MG63 (cell line): ENCODE measurements around the gene BCKDHB. TPM values are rescaled to one million over a fixed set of nuclear protein-coding genes. Genes with fewer than 3 reads are reported as not detected.
"Not testable (repeated sequence)": the region's sequence is repeated elsewhere in the genome, so short reads cannot be mapped to it uniquely, and the experiment has no call there.

Experiments used
- DNase-seq: peaks from one replicate; pipeline ENCODE4 v3.0.0-alpha.2; 2020
- H3K27me3 ChIP-seq: fragments of 250-450 bp; sonication (Bioruptor Pico); 2 replicates; pipeline ENCODE4 v1.5.1; 2020; ENCODE audit warnings: mild to moderate bottlenecking, moderate library complexity
- H3K36me3 ChIP-seq: fragments of 250-450 bp; sonication (Bioruptor Pico); 2 replicates; pipeline ENCODE4 v1.5.1; 2020; ENCODE audit warnings: mild to moderate bottlenecking, moderate library complexity
- H3K4me3 ChIP-seq: fragments of 250-450 bp; sonication (Bioruptor Pico); 2 replicates; pipeline ENCODE4 v1.5.1; 2020; ENCODE audit warnings: mild to moderate bottlenecking, moderate library complexity
- H3K9me3 ChIP-seq: fragments of 250-450 bp; sonication (Bioruptor Pico); 2 replicates; pipeline ENCODE4 v1.5.1; 2020; ENCODE audit warnings: mild to moderate bottlenecking, moderate library complexity
- total RNA-seq: library from RNA; depleted of rRNA; stranded (reverse); fragments of >200 nt; shearing (Covaris generic); gene quantifications from 2 replicates; pipeline ENCODE4 v1.2.3, GENCODE V29; 2014; ENCODE audit warnings: low replicate concordance; rRNA removed

The BCKDHB gene
- total RNA-seq = 14.9 and 21.0 TPM in 2 replicates

DNA sequence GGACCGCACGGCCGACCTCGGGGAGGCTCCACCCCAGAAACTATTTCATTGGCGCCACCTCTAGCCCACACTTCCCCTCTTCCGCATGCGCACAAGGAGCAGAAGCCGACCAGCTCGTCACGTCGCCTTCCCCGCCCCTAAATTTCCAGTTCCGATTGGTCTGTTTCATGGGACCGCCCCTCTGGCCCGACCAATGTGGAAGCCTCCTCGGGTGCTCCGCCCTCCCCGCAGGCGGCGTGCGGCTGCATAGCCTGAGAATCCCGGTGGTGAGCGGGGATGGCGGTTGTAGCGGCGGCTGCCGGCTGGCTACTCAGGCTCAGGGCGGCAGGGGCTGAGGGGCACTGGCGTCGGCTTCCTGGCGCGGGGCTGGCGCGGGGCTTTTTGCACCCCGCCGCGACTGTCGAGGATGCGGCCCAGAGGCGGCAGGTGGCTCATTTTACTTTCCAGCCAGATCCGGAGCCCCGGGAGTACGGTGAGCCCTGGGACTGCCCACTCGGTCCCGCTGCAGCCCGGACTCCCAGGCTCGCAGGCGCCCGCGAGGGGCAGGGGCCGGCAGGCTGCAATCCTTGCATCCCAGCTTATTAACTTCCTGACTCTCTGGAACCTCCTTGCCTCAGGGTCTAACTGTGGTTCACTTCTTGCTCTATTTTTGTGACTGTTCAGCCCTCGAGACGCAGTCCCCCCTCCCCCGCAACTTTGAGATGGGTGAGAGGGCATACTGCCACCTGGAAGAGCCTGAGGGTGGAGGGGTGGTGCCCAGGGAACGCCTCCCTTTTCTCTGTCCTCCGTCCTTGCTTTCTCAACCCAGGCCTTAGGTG lies at the start of gene BCKDHB:
BCKDHB (plus strand) TSS at position 254 of the 818 bp plus-strand sequence; CDS start at position 277, 23 bp downstream.
- Histone ChIP-seq H3K9me3 (no peaks in the 10 kb centered on the region), H3K36me3 (no peaks in the 10 kb centered on the region), H3K27me3 (peaks cover 2% of the 10 kb centered on the region; the same call in 1 of the 2 replicates), H3K4me3 (peak within 1 kb of the TSS; percentile 82)
- peak; percentile 98 for DNase-seq

- DNase-seq = no peak
- H3K9me3 ChIP-seq = no peaks in the 10 kb centered on the region
- no peak overlapping the region for H3K4me3 ChIP-seq
- no peaks in the 10 kb centered on the region for H3K27me3 ChIP-seq
- no peaks in the 10 kb centered on the region; the same call in 1 of the 2 replicates for H3K36me3 ChIP-seq
Observed at GRCh38 chr6:80060774-80061173, 45.7 kb upstream of the BCKDHB start.

GRCh38 chr6:80068146-80068545 lies 38.3 kb upstream of the BCKDHB start:
- not testable (repeated sequence) for DNase-seq, H3K9me3 ChIP-seq, H3K36me3 ChIP-seq, H3K27me3 ChIP-seq, H3K4me3 ChIP-seq

- not testable (repeated sequence) for DNase-seq, H3K36me3 ChIP-seq, H3K4me3 ChIP-seq, H3K9me3 ChIP-seq, H3K27me3 ChIP-seq
Observed at GRCh38 chr6:80070431-80070830, 36.0 kb upstream of the BCKDHB start.

- H3K9me3 ChIP-seq = no peaks in the 10 kb centered on the region
- no peak overlapping the region for H3K4me3 ChIP-seq
- no peaks in the 10 kb centered on the region; the same call in 1 of the 2 replicates for H3K27me3 ChIP-seq
- DNase-seq = no peak
- no peaks in the 10 kb centered on the region for H3K36me3 ChIP-seq
Observed at GRCh38 chr6:80077067-80077466, 29.4 kb upstream of the BCKDHB start.

DNA sequence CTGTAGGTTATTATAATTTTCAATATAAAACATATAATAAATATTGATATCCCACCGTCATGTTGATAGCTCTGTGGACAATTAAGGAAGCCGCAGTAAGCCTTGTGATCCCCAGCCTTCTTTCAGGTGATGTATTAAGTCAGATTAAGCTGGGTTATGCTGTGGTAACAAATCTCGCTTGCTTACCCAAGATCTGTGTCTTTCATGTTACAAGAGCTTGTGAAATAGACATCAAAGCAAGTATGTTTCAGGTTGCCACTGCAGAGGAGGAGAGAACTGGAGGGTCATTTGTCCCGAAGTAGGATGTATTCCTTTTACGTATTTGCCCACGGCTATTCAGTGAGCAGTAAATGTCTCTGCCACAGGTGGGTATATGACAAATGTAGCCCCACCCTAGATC lies 17.8 kb upstream of the BCKDHB start:
- Histone ChIP-seq H3K27me3 (peaks cover 6% of the 10 kb centered on the region), H3K36me3 (no peaks in the 10 kb centered on the region), H3K4me3 (no peak overlapping the region), H3K9me3 (no peaks in the 10 kb centered on the region)
- DNase-seq = no peak

- Histone ChIP-seq H3K4me3 (no peak overlapping the region), H3K27me3 (peaks cover 6% of the 10 kb centered on the region), H3K36me3 (no peaks in the 10 kb centered on the region), H3K9me3 (no peaks in the 10 kb centered on the region)
- no peak for DNase-seq
Observed at GRCh38 chr6:80091506-80091905, 15.0 kb upstream of the BCKDHB start.

DNA sequence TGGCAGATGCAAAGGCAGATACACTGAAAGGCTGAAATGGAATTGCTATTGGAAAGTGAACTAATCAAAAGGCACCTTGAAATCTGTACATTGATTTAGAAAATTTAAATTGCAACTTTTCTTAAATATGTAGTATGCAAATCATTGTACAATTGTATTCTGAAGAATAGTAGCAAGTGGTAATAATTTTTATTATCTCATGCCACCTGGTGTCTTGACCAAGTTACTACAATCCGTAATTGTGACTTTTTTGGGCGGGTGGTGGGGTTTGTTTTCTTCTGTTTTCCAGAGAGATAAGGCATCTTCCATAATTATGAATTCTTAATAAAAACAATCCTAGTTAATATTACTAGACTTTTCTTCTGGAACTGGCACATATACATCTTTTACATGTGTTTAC lies 12.5 kb upstream of the BCKDHB start:
- DNase-seq = no peak
- Histone ChIP-seq H3K9me3 (no peaks in the 10 kb centered on the region), H3K4me3 (no peak overlapping the region), H3K27me3 (peaks cover 6% of the 10 kb centered on the region), H3K36me3 (no peaks in the 10 kb centered on the region)

DNA sequence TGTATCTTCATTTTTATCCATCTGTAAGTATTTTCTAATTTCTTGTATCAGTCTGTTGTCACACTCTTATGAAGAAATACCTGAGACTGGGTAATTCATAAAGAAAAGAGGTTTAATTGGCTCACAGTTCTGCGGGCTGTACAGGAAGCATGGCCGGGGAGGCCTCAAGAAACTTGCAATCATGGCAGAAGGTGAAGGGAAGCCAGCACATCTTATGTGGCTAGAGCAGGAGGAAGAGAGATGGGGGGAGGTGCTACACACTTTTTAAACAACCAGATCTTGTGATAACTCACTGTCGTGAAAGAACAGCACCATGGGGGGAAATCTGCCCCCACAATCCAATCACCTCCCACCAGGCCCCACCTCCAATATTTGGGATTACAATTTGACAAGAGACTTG lies 10.9 kb upstream of the BCKDHB start:
- Histone ChIP-seq H3K4me3 (no peak overlapping the region), H3K36me3 (no peaks in the 10 kb centered on the region), H3K9me3 (no peaks in the 10 kb centered on the region), H3K27me3 (peaks cover 6% of the 10 kb centered on the region)
- no peak for DNase-seq

- peaks cover 3% of the 10 kb centered on the region; the same call in 1 of the 2 replicates for H3K27me3 ChIP-seq
- no peak for DNase-seq
- no peak overlapping the region for H3K4me3 ChIP-seq
- no peaks in the 10 kb centered on the region for H3K36me3 ChIP-seq
- H3K9me3 ChIP-seq = no peaks in the 10 kb centered on the region
Observed at GRCh38 chr6:80098392-80098791, 8.1 kb upstream of the BCKDHB start.

DNA sequence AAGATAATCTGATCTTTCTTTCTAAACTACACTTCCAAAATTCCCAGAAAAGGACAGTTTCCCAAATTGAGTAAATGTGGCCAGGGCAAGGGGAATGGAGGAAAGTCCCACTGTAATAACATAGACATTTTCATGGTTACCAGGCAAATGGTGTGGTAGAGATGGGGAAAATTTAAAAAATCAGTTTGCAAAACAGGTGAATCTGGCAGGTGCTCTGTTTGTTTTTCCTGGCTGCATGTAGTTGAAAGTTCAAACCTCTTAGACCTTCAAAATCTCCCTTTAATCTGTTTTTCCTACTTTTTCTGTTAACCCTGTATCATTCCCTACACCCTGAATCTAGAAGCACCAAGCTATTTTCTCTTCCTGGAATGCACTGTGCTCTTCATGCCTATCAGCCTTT lies 2.0 kb upstream of the BCKDHB start:
- Histone ChIP-seq H3K4me3 (no peak overlapping the region), H3K27me3 (peaks cover 4% of the 10 kb centered on the region; the same call in 1 of the 2 replicates), H3K36me3 (no peaks in the 10 kb centered on the region), H3K9me3 (no peaks in the 10 kb centered on the region)
- DNase-seq = no peak

DNA sequence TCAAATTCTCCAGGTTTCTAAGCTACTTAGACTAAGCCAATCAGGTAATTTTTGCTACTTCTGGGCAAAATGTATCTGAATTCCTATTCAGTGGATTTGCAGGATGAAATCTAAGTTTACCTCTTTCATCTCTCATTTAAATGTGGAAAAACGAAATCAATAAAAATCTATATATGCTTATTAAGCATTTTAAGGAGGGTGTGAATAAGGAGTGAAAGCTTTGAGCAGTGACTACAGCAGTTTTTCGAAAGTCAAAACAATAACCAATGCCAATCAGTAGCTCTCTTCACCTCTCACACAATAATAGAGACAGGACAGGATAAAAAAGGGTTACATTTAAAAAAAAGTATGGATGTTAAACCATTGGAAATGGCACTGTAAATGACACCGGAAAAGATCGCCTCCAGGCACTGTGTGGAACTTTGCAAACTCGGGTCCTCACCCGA lies 476 bp upstream of the BCKDHB start:
- no peaks in the 10 kb centered on the region for H3K9me3 ChIP-seq
- peaks cover 2% of the 10 kb centered on the region; the same call in 1 of the 2 replicates for H3K27me3 ChIP-seq
- H3K4me3 ChIP-seq = peak overlapping the region; percentile 82
- H3K36me3 ChIP-seq = no peaks in the 10 kb centered on the region
- no peak for DNase-seq

- H3K27me3 ChIP-seq, H3K4me3 ChIP-seq, DNase-seq, H3K9me3 ChIP-seq, H3K36me3 ChIP-seq: not testable (repeated sequence)
Observed at GRCh38 chr6:80122576-80122975, 16.1 kb downstream of the BCKDHB start.

DNA sequence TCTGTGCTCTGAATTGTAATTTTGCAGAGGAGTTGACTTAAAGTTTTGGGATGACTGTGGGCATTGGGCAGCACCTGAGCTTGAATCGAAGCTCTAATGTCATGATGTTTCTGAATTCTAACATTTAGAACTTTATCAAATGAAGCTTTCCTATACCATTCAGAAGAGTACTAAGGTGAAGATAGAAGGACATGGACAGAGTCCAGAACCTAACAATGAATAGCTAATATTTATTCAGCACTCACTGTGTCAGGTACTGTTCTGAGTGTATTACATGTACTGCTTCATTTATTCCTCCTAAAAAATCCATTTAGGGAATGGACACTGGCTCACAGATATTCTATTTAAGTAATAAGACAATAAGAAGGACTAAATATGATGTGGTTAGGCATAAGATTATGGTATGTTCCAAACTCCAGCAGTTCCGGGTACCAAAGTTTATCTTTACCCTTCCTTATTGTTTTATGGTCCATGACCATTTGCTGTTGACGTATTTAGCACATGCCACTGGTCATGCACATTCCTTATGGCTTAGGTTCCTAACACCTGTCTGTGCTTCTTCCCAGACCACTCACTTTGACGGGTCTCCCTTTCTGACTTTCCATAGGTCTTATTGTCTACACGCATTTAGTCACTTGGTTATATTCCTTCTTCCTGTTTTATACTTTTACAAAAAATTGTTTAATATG lies 20.3 kb downstream of the BCKDHB start:
- H3K36me3 ChIP-seq = peaks cover 4% of the 10 kb centered on the region; the same call in 1 of the 2 replicates
- no peaks in the 10 kb centered on the region for H3K9me3 ChIP-seq
- no peak overlapping the region for H3K4me3 ChIP-seq
- no peaks in the 10 kb centered on the region for H3K27me3 ChIP-seq
- no peak for DNase-seq

DNA sequence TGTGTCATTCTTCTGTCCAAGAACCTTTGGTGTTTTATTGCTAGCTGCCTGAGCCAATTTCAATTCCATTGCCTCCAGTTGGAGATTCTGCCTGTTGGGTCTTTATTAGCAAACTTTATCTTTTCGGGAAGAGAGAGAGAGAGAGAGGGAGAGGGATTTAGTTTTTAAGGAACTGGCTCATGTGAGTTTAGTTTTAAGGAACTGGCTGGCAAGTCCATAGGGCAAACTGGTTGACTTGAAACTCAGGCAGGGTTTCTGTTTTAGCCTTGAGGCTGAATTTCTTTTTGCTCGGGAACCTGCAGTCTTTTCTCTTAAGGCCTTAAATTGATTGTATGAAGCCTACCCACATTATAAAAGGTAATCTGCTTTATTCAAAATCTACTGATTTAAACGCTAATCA lies 23.0 kb downstream of the BCKDHB start:
- H3K27me3 ChIP-seq = no peaks in the 10 kb centered on the region
- no peak for DNase-seq
- H3K9me3 ChIP-seq = no peaks in the 10 kb centered on the region
- H3K36me3 ChIP-seq = peaks cover 4% of the 10 kb centered on the region; the same call in 1 of the 2 replicates
- no peak overlapping the region for H3K4me3 ChIP-seq

- H3K4me3 ChIP-seq = no peak overlapping the region
- DNase-seq = peak; percentile 15
- no peaks in the 10 kb centered on the region for H3K27me3 ChIP-seq
- H3K36me3 ChIP-seq = peaks cover 4% of the 10 kb centered on the region; the same call in 1 of the 2 replicates
- no peaks in the 10 kb centered on the region for H3K9me3 ChIP-seq
Observed at GRCh38 chr6:80133020-80133419, 26.5 kb downstream of the BCKDHB start.

DNA sequence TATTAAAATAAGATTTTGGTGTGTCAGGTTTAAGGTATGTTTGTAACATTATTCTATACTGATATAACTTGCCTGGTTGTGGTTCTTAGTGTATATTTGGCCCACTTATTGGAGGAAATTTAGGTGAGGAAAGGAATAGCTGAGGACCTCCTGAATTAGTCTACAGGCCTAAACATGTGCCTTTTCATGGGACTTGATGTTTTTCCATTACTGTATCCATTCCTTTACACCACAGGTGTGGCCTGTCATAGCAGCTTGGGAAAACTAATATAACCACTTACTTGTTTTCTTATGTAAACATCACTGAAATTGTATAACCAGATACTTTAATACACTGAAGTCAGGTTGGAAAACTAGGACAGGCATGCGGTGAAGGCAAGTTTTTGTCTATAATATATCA lies 27.6 kb downstream of the BCKDHB start:
- peaks cover 4% of the 10 kb centered on the region; the same call in 1 of the 2 replicates for H3K36me3 ChIP-seq
- no peak overlapping the region for H3K4me3 ChIP-seq
- DNase-seq = no peak
- H3K27me3 ChIP-seq = no peaks in the 10 kb centered on the region
- H3K9me3 ChIP-seq = no peaks in the 10 kb centered on the region
